SK-N-MC (cell line): ENCODE data around the gene JAZF1.

ENCODE experiments used
- EZH2 ChIP-seq: fragments of 200-600 bp; sonication (generic); IDR thresholded peaks from one replicate; pipeline ENCODE4 v1.6.1; 2017; ENCODE audit warnings: antibody characterized with exemption
- FOXP2 ChIP-seq: optimal IDR thresholded peaks from 2 replicates; pipeline ENCODE3; 2011; ENCODE audit warnings: mild to moderate bottlenecking, moderate library complexity; ENCODE audit not compliant: insufficient read depth; ENCODE audit errors: extremely low read length, control extremely low read depth
- POLR2AphosphoS5 ChIP-seq: IDR thresholded peaks from 2 replicates; pipeline ENCODE4 v1.6.1; 2012; ENCODE audit warnings: mild to moderate bottlenecking, low read depth, low read length, borderline replicate concordance

GRCh38 chr7:27967639-27968038 lies 213.0 kb downstream of the JAZF1 start:
- TF ChIP-seq POLR2AphosphoS5, result no peak
- no peak for TF ChIP-seq EZH2
- no peak for TF ChIP-seq FOXP2
